Measurements from ENCODE around the gene MZT2A.
"Not testable (repeated sequence)": the region's sequence is repeated elsewhere in the genome, so short reads cannot be mapped to it uniquely, and the experiment has no call there.

MZT2A gene

DNA sequence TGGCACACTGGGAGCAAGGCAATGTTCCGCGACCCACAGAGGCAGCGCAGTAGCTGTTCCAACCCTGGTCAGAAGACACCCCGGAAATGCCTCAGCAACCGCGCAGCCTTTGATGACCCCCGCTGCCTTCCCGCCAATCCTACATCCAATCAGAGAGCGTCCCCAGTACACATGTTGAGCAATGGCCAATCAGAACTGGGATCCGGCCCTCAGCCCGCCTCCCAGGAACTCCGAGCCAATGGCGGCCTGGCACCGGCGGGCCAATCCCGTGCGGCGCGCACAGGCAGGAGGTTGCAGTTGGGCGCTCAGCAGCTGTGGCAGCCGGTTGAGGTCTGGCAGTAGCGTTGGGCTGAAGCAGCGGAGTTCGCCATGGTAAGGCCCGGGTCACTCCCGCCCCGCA is 16.4 kb downstream of the MZT2A start, which contains the start of gene TUBA3D:
Gene TUBA3D (plus strand): TSS at position 289 of the 400 bp plus-strand sequence. CDS start 81 bp downstream, at position 370.
- POLR2A ChIA-PET: no interaction called here
- DNase-seq (ENCODE audit: extremely low spot score): no peak
- CTCF ChIA-PET: no interaction called here
- TF ChIP-seq SUZ12 (IDR thresholded peaks at IDR 0.05): no peak
- no peak for TF ChIP-seq NFRKB (IDR thresholded peaks at IDR 0.05)
- no peak for TF ChIP-seq FOXA1 (IDR thresholded peaks at IDR 0.05)
- no peak for TF ChIP-seq ZNF384 (IDR thresholded peaks at IDR 0.05)
- no peak for TF ChIP-seq L3MBTL2 (conservative IDR thresholded peaks at IDR 0.05)

DNA sequence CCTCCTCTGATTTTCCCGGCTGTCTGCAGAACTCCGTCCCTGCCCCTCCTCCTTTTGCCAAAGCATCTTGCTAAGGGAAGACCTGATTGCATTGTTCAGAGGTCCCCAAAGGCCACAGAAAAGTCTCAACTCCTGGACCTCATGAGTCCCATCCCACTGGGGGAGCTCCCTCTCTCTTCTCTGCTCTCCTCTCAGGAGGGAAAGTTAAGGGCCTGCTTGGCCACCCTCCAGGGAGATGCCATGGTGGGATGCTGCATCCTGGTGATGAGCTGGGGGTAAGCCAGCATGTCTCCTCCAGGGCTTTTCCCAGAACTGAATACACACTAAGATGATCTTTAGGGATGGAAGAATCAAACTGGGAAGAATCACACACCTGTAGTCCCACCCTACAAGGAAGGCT is 18.9 kb downstream of the MZT2A start:
- CTCF ChIA-PET: interaction anchor here (0.6 kb wide), 1 partner anchor 1807 kb away, joined by 6 read pairs; no protein-coding TSS in a partner anchor
- DNase-seq (ENCODE audit: extremely low spot score); POLR2A ChIA-PET: not testable (repeated sequence)

DNA sequence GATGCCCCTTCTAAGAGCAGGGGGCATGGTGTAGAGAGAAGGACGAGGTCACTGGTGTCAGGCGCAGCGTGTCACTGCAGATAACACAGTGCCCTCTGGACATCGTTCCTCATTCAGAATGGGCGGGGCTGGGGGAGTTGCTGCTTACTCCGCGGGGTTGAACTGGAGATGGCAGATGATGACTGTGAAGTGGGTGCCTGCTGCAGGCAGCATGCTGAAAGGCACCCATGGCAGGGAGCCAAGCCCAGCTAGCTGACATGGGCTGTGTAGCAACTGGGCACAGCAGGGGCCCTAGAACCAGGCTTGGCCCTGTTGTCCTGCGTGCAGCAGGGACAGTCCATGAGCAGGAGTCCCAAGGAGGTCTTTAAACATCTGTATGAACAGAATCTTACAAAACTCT is 20.6 kb downstream of the MZT2A start:
- CTCF ChIA-PET; DNase-seq (ENCODE audit: extremely low spot score); POLR2A ChIA-PET: not testable (repeated sequence)

DNA sequence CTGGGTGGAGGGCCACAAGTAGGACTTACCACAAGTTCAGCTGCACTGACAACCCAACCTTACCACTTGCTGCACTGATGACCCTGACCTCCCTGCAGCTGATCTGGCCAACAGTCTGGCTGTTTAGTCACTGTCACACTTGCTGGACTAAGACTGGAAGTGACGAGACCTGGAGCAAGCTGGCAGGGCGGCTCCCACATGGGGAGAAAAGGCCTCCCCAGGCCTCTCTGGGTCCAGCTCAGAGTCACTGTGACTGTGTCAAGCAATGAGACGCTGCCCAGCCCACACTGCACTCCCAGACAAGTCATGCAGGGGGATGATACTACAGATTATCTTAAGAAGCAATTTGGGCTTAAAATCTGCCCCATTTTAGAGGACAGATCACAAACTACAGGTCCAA is 21.3 kb downstream of the MZT2A start:
- DNase-seq (ENCODE audit: extremely low spot score); POLR2A ChIA-PET; CTCF ChIA-PET: not testable (repeated sequence)

DNA sequence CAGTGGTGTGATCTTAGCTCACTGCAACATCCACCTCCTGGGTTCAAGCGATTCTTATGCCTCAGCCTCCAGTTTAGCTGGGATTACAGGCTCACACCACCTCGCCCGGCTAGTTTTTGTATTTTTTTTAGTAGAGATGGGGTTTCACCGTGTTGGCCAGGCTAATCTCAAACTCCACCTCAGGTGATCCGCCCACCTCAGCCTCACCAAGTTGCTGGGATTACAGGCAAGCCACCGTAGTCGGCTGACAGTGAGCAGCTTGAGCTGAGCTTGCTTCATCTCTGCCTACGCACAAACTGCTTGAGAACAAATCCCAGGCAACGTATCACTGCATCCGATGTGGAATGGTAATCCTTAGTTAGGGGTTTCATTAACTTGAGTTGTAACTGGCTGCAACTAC is 24.5 kb downstream of the MZT2A start:
- POLR2A ChIA-PET; DNase-seq (ENCODE audit: extremely low spot score); CTCF ChIA-PET: not testable (repeated sequence)

DNA sequence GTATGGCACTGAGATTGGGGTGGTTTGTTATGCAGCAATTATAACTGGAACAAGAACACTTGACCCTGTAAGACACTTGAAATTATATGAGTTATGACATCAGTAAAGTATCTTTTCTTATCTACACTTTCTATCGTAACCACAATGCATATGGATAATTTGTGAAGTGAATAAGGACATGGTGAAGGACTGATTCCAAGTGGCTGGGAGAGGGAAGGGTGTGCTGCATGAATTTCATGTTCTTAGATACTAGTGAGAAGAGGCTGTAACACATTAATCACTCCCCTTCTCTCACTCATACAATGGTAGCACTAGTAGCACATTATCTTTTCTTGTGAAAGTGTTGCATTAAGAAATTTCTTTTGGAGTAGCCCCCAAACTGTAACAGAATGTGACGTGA is 37.3 kb downstream of the MZT2A start:
- DNase-seq (ENCODE audit: extremely low spot score); CTCF ChIA-PET; POLR2A ChIA-PET: not testable (repeated sequence)

DNA sequence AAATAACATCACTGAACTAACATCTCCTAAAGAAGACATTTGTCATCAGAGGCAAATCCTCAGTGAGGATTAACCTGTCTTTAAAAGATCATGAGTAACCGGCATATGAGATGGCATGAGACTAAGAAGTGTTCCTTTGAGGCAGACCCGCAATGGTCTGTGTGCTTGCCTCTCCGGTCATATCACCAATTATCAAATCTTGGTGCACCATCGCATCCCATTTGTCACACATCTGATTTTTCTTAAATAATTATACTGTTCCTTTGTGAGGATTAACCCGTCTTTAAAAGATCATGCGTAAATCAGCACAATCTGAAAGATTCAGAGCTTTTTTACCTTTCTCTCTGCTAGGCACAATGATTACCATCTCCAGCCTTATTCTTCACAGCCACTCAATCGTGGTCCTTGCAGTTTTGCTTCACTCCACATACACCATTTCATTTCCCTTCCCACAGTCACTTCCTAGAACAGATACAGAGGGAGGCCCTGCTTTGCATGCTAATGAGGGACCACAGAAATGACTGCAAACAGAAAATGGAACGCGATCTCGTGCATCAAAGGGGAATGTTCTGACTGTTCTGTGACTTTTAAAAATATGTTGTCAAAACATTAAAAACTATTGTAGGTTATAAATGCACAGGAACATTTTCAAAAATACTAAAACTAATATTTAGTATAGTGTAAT is 40.8 kb downstream of the MZT2A start:
- POLR2A ChIA-PET; CTCF ChIA-PET; DNase-seq (ENCODE audit: extremely low spot score): not testable (repeated sequence)

DNA sequence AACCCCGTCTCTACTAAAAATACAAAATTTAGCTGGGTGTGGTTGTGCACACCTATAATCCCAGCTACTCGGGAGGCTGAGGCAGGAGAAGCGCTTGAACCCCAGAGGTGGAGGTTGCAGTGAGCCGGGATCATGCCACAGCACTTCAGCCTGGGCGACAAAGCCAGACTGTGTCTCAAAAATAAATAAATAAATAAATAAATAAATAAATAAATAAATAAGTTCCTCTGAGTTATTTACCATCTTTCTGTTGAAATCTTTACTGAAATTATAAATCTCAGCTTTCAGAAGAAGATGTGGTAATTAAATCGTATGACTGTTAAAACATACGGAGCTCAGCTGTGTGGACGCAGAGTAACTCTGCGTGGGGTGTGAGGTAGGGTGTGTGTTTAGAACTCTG is 44.2 kb downstream of the MZT2A start:
- CTCF ChIA-PET; POLR2A ChIA-PET; DNase-seq (ENCODE audit: extremely low spot score): not testable (repeated sequence)

DNA sequence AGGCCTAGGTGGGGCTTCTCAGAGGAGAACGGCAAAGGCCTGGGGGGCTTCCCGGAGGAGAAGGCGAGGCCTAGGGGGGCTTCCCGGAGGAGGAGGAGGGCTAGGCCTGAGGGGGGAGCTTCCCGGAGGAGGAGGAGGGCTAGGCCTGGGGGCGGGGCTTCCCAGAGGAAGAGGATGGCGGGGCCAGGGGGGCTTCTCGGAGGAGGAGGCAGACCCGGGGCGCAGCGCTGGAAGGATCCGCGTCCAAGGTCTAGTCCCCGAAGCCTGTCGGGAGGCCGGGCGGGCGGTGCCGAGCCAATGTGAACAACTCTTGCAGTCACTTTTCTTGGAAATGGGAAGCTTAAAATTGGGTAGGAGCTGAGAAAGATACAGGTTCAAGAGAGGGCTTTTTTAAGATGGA is 46.3 kb downstream of the MZT2A start:
- TF ChIP-seq L3MBTL2 (conservative IDR thresholded peaks at IDR 0.05) (no peak), ELF4 (IDR thresholded peaks at IDR 0.05) (no peak), SUZ12 (IDR thresholded peaks at IDR 0.05) (no peak), ZNF384 (IDR thresholded peaks at IDR 0.05) (no peak), NFRKB (IDR thresholded peaks at IDR 0.05) (no peak), LEF1 (IDR thresholded peaks at IDR 0.05; ENCODE audit: borderline replicate concordance) (no peak), CTBP1 (IDR thresholded peaks at IDR 0.05; ENCODE audit: borderline replicate concordance) (no peak), ARNT (IDR thresholded peaks at IDR 0.05) (no peak)
- TF ChIP-seq, protein P1, sequence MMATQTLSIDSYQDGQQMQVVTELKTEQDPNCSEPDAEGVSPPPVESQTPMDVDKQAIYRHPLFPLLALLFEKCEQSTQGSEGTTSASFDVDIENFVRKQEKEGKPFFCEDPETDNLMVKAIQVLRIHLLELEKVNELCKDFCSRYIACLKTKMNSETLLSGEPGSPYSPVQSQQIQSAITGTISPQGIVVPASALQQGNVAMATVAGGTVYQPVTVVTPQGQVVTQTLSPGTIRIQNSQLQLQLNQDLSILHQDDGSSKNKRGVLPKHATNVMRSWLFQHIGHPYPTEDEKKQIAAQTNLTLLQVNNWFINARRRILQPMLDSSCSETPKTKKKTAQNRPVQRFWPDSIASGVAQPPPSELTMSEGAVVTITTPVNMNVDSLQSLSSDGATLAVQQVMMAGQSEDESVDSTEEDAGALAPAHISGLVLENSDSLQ (IDR thresholded peaks at IDR 0.05): no peak
- CTCF ChIA-PET: no interaction called here
- POLR2A ChIA-PET: no interaction called here
- no peak for DNase-seq (ENCODE audit: extremely low spot score)

DNA sequence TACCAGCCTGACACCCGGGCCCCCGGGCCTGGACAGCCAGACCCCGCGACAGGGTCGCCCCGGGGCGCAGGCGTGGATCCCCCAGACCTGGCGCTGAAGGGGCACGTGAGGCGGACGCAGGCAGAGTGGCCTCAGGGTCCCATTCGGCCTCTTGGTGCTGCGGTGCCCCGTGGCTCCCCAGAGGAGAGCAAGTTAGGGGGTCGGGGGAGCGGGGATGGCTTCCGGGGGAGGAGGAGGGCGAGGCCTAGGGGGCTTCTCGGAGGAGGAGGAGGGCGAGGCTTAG is 46.7 kb downstream of the MZT2A start:
- POLR2A ChIA-PET, CTCF ChIA-PET: not testable (repeated sequence)

DNA sequence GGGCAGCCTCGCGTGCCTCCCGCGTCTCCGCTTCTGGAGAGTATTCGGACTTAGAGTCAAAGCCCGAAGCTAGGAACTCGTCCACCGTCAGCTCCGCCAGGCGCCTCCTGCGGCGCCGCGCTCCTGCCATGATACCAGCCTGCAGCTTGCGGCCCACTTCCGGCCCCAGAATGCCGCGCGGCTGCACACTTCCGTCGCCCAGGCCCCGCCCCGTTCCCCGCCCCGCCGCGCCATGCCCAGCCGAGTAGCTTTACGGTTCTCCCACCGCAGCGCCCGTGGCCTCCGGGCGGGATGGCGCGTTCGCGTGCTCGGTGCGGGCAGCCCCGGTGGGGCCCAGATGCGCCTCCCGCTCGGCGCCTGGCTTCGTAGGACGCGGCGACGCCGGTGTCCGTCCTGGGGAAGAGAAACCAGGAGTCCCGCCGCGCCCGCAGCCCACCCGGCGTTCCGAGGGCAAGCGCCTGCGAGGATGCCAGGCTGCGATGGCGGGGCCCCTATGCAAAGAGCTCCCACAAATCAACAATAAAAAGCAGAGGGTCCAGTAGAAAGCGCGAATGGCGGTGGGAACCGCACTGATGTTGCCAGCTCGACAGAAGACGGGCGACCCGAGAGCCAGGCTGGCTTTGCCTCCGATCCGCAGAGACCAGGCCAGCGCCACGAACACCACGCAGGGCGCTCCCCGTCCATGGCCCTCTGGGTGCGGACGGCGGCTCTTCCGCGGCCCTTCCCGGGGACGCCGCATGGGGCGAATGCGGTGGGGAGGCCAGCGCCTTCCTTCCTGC is 47.3 kb downstream of the MZT2A start:
- POLR2A ChIA-PET; CTCF ChIA-PET; DNase-seq (ENCODE audit: extremely low spot score): not testable (repeated sequence)

More for the DNA sequence above, 46.7 kb downstream of the MZT2A start:
- not testable (repeated sequence) for DNase-seq (ENCODE audit: extremely low spot score)

DNA sequence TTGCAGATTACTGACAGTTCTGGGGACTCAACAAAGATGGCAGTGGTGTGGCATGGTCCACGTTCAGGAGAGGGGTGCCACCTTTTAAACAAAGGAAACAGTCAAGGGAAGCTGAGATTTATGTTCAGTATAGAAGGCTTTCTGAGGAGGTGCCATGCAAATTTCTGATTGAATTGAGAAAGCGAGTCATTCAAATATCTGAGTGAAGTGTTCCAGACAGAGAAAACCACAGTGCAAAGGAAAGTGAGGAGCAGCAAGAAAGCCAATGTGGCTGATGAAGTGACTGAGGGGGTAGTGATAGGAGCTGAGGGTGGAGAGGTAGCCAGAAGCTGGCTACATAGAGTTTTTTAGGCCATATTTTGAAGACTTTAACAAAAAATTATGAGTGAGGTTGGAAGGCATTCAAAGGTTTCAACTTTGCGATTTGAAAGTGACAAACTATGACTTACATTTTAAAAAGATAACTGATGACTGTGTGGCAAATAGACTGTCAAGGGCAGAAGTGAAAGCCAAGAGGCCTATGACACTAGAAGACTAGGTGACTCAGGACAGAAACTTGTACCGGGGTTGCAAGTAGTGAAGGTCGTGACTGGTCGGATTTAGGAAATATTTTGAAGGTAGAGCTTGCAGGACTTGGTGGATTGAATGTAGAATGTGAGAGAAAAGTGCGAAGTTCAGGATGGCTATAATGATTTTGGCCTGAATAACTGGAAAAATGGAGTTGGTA is 51.3 kb downstream of the MZT2A start:
- CTCF ChIA-PET; DNase-seq (ENCODE audit: extremely low spot score); POLR2A ChIA-PET: not testable (repeated sequence)
